Measurements from ENCODE around the gene PSMA1. TPM values are rescaled to one million over a fixed set of nuclear protein-coding genes. Genes with fewer than 3 reads are reported as not detected.
A peak's percentile ranks its signal among the peaks of the same experiment; 100 is the strongest.

Gene PSMA1
- polyA plus RNA-seq, 3 donors, result 163 to 228 (median 201) TPM

DNA sequence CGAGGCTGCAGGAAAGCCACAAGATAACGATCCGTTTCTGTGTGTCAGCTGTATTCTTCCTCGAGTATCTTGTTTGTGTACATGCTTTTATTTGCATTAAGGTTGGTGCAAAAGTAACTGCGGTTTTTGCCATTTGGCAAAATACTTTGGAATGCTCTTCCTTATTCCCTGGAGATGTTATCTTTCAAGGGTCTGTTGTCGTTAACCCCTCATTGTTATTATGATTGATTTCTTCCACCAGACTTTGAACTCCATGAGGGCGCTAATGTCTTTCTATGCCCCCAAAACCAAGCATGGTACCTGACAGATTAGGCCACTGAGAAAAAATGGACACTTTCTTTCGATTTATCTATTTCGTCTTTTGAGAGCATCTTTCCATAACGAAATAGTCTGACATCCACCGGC is 563 bp upstream of the PSMA1 start:
- Histone ChIP-seq H3K27ac (ENCODE audit: low read depth in 1 of 2, low read length in 2 of 2) (peak overlapping the region; percentile 95), H3K4me1 (ENCODE audit: control insufficient read depth in 1 of 2, insufficient read depth in 2 of 2, low read length in 2 of 2) (peaks cover 17% of the 10 kb centered on the region in 2 donors), H4K20me1 (ENCODE audit: insufficient read depth, low read length) (peaks cover 7% of the 10 kb centered on the region), H3K79me2 (ENCODE audit: insufficient read depth, low read length) (peaks cover 33% of the 10 kb centered on the region), H3K9ac (ENCODE audit: insufficient read depth, low read length, poor library complexity, severe bottlenecking) (peak overlapping the region; percentile 84), H3K4me3 (replicated peaks in 1 of 3; ENCODE audit: low read depth in 2 of 3, low read length in 3 of 3) (peak overlapping the region; percentile 67 to 93 (median 80)), H2AFZ (ENCODE audit: insufficient read depth, low read depth, low read length, poor library complexity, severe bottlenecking) (peak overlapping the region; percentile 83), H3K4me2 (replicated peaks; ENCODE audit: extremely low read depth, low read length, poor library complexity, severe bottlenecking) (peak overlapping the region; percentile 77), H3K36me3 (replicated peaks in 1 of 2; ENCODE audit: control insufficient read depth in 1 of 2, insufficient read depth in 2 of 2, low read length in 2 of 2) (peaks cover 22 to 30% of the 10 kb centered on the region in 2 donors), H3K27me3 (ENCODE audit: control insufficient read depth in 2 of 2, insufficient read depth in 2 of 2, low read length in 2 of 2) (no peaks in the 10 kb centered on the region), H3K9me3 (replicated peaks in 1 of 2; ENCODE audit: control insufficient read depth in 1 of 2, insufficient read depth in 1 of 2, low read length in 2 of 2) (no peaks in the 10 kb centered on the region)
- H3K4me3 Mint-ChIP-seq, result peak overlapping the region; percentile 90 to 97
- TF ChIP-seq, protein P1, sequence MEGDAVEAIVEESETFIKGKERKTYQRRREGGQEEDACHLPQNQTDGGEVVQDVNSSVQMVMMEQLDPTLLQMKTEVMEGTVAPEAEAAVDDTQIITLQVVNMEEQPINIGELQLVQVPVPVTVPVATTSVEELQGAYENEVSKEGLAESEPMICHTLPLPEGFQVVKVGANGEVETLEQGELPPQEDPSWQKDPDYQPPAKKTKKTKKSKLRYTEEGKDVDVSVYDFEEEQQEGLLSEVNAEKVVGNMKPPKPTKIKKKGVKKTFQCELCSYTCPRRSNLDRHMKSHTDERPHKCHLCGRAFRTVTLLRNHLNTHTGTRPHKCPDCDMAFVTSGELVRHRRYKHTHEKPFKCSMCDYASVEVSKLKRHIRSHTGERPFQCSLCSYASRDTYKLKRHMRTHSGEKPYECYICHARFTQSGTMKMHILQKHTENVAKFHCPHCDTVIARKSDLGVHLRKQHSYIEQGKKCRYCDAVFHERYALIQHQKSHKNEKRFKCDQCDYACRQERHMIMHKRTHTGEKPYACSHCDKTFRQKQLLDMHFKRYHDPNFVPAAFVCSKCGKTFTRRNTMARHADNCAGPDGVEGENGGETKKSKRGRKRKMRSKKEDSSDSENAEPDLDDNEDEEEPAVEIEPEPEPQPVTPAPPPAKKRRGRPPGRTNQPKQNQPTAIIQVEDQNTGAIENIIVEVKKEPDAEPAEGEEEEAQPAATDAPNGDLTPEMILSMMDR (IDR thresholded peaks at IDR 0.05), result no peak
- intact Hi-C loops (cut with micrococcal nuclease), result loop anchor here (5.0 kb wide), 2 partner anchors 117 to 372 kb away; partner anchors contain the start of gene CYP2R1 (in 1 of the 2)
- peaks cover 0 to 1% (median 0%) of the 10 kb centered on the region in 3 donors for H3K27me3 Mint-ChIP-seq (ENCODE audit: low read depth in 3 of 3)
- 0% methylated on average over 3 of the region's 11 CpGs for WGBS (ENCODE audit: insufficient coverage)
- H3K9me3 Mint-ChIP-seq, result no peaks in the 10 kb centered on the region
- peak overlapping the region; percentile 97 to 99 (median 99) for H3K27ac Mint-ChIP-seq
- peaks cover 18% of the 10 kb centered on the region for H3K4me1 Mint-ChIP-seq
- peaks cover 19 to 26% of the 10 kb centered on the region in 2 donors for H3K36me3 Mint-ChIP-seq
- no peak for DNase-seq

GRCh38 chr11:14519597-14519916 is 629 bp downstream of the PSMA1 start:
- Histone ChIP-seq H2AFZ (ENCODE audit: insufficient read depth, low read depth, low read length, poor library complexity, severe bottlenecking) (peak overlapping the region; percentile 83), H3K27me3 (ENCODE audit: control insufficient read depth in 2 of 2, insufficient read depth in 2 of 2, low read length in 2 of 2) (no peaks in the 10 kb centered on the region), H3K36me3 (replicated peaks in 1 of 2; ENCODE audit: control insufficient read depth in 1 of 2, insufficient read depth in 2 of 2, low read length in 2 of 2) (peaks cover 32 to 41% of the 10 kb centered on the region in 2 donors), H3K79me2 (ENCODE audit: insufficient read depth, low read length) (peaks cover 40% of the 10 kb centered on the region), H3K4me1 (ENCODE audit: control insufficient read depth in 1 of 2, insufficient read depth in 2 of 2, low read length in 2 of 2) (peaks cover 17% of the 10 kb centered on the region in 2 donors), H3K4me3 (replicated peaks in 1 of 3; ENCODE audit: low read depth in 2 of 3, low read length in 3 of 3) (peak overlapping the region; percentile 67 to 93 (median 80)), H3K9me3 (replicated peaks in 1 of 2; ENCODE audit: control insufficient read depth in 1 of 2, insufficient read depth in 1 of 2, low read length in 2 of 2) (no peaks in the 10 kb centered on the region), H3K27ac (ENCODE audit: low read depth in 1 of 2, low read length in 2 of 2) (peak overlapping the region; percentile 95), H3K4me2 (replicated peaks; ENCODE audit: extremely low read depth, low read length, poor library complexity, severe bottlenecking) (peak overlapping the region; percentile 77), H3K9ac (ENCODE audit: insufficient read depth, low read length, poor library complexity, severe bottlenecking) (peak overlapping the region; percentile 84), H4K20me1 (ENCODE audit: insufficient read depth, low read length) (peaks cover 11% of the 10 kb centered on the region)
- Mint-ChIP-seq H3K36me3 (peaks cover 22 to 38% of the 10 kb centered on the region in 2 donors), H3K27me3 (ENCODE audit: low read depth in 3 of 3) (peaks cover 0 to 1% (median 0%) of the 10 kb centered on the region in 3 donors), H3K4me1 (peaks cover 18% of the 10 kb centered on the region), H3K27ac (peak overlapping the region; percentile 97 to 99 (median 99)), H3K9me3 (no peaks in the 10 kb centered on the region), H3K4me3 (peak overlapping the region; percentile 90 to 97)
- WGBS (ENCODE audit: insufficient coverage), result 7% methylated on average over 5 of the region's 10 CpGs
- peak; percentile 68 to 86 (median 80) for DNase-seq
- intact Hi-C loops (cut with micrococcal nuclease), result loop anchor here in 1 of 2 donors (10.0 kb wide), 1 partner anchor 375 kb away; the partner anchor contains the start of gene CYP2R1
- TF ChIP-seq, protein P1 (IDR thresholded peaks at IDR 0.05), result no peak

Data from CD14-positive monocyte (primary cell).